H1 (cell line): ENCODE measurements around the gene HBS1L. TPM values are rescaled to one million over a fixed set of nuclear protein-coding genes. Genes with fewer than 3 reads are reported as not detected.

Source experiments
- CTCF ChIA-PET: fragments of 300-600 bp; sonication (Branson Sonifier 250); formaldehyde crosslinking; loops from one replicate; lab custom pipeline; 2021; ENCODE audit not compliant: partially characterized antibody; lab: Charles Lee
- POLR2A ChIA-PET: fragments of 300-600 bp; sonication (Branson Sonifier 250); formaldehyde crosslinking; loops from one replicate; lab custom pipeline; 2021; ENCODE audit warnings: inconsistent platforms; ENCODE audit not compliant: partially characterized antibody; lab: Charles Lee
- DNase-seq, 2 experiments: peaks; one replicate each; pipeline versions ENCODE4 v3.0.0 to v3.0.0-alpha.2; 2010 to 2022; ENCODE audit warnings: low spot score in 2 of 2, low read depth in 1 of 2, mixed read lengths in 1 of 2
- FAIRE-seq: peaks from 2 replicates; lab custom pipeline; 2011; peaks lifted over from hg19 to GRCh38; lab: Jason Lieb, UNC
- H2AFZ ChIP-seq: 2 replicates; pipeline ENCODE4 v1.8.1; 2012; ENCODE audit warnings: low read length, inconsistent platforms
- H2AK5ac ChIP-seq: 2 replicates; pipeline ENCODE4 v1.6.1; 2013; ENCODE audit warnings: low read depth, low read length
- H2BK120ac ChIP-seq: replicated peaks from 2 replicates; pipeline ENCODE3; 2013; ENCODE audit warnings: low read depth, low read length, inconsistent platforms
- H2BK12ac ChIP-seq: 2 replicates; pipeline ENCODE4 v1.6.1; 2013; ENCODE audit warnings: low read depth, low read length
- H2BK15ac ChIP-seq: 2 replicates; pipeline ENCODE4 v1.6.1; 2013; ENCODE audit warnings: low read length
- H2BK20ac ChIP-seq: 2 replicates; pipeline ENCODE4 v1.6.1; 2013; ENCODE audit warnings: low read length
- H2BK5ac ChIP-seq: 2 replicates; pipeline ENCODE4 v1.6.1; 2013; ENCODE audit warnings: low read depth, low read length
- H3K14ac ChIP-seq: 2 replicates; pipeline ENCODE4 v1.6.1; 2013; ENCODE audit warnings: inconsistent platforms; ENCODE audit not compliant: insufficient read length
- H3K18ac ChIP-seq: 2 replicates; pipeline ENCODE4 v1.6.1; 2013; ENCODE audit warnings: low read length; ENCODE audit errors: extremely low read depth
- H3K23ac ChIP-seq: 2 replicates; pipeline ENCODE4 v1.6.1; 2013; ENCODE audit warnings: inconsistent platforms; ENCODE audit not compliant: insufficient read length
- H3K23me2 ChIP-seq: 2 replicates; pipeline ENCODE4 v1.6.1; 2013; ENCODE audit warnings: low read depth, low read length
- H3K27ac ChIP-seq: 2 replicates; pipeline ENCODE4 v1.6.1; 2011; ENCODE audit warnings: low read depth, low read length, inconsistent platforms
- H3K27me3 ChIP-seq, 4 experiments: replicated peaks in 1 of 4; 1 replicate in 1 of 4; 2 replicates in 3 of 4; pipeline versions ENCODE4 v1.6.1 to v1.8.1; 2011 to 2013; ENCODE audit warnings: low read length in 3 of 4, mild to moderate bottlenecking in 3 of 4, inconsistent platforms in 2 of 4, mixed read lengths in 2 of 4, moderate library complexity in 1 of 4; ENCODE audit not compliant: control insufficient read depth in 3 of 4, insufficient read depth in 3 of 4; ENCODE audit errors: extremely low read depth in 1 of 4
- H3K36me3 ChIP-seq, 4 experiments: 2 replicates each; pipeline versions ENCODE4 v1.6.1 to v1.8.1; 2011 to 2013; ENCODE audit warnings: mild to moderate bottlenecking in 4 of 4, low read length in 3 of 4, moderate library complexity in 2 of 4, control low read depth in 1 of 4, inconsistent platforms in 1 of 4; ENCODE audit not compliant: insufficient read depth in 4 of 4, control insufficient read depth in 2 of 4
- H3K4ac ChIP-seq: replicated peaks from 2 replicates; pipeline ENCODE3; 2013; ENCODE audit warnings: low read length, low read depth, mixed read lengths, inconsistent platforms; ENCODE audit not compliant: insufficient read length
- H3K4me1 ChIP-seq, 4 experiments: replicated peaks in 1 of 4; 1 replicate in 1 of 4; 2 replicates in 3 of 4; pipeline versions ENCODE4 v1.6.1 to v1.8.1; 2011 to 2013; ENCODE audit warnings: low read length in 3 of 4, inconsistent platforms in 2 of 4, mixed read lengths in 1 of 4; ENCODE audit not compliant: insufficient read depth in 4 of 4, control insufficient read depth in 3 of 4
- H3K4me2 ChIP-seq, 2 experiments: 2 replicates each; pipeline versions ENCODE4 v1.6.1 to v1.8.1; 2011 to 2013; ENCODE audit warnings: low read depth in 2 of 2, low read length in 2 of 2, control low read depth in 1 of 2, inconsistent platforms in 1 of 2, mild to moderate bottlenecking in 1 of 2; ENCODE audit not compliant: insufficient read depth in 1 of 2
- H3K4me3 ChIP-seq, 4 experiments: fragments of 200-600, 300-600 bp in 1 of 4; sonication (generic), shearing (Covaris generic), sonication (Bioruptor Twin) in 1 of 4; 2 replicates each; pipeline versions ENCODE4 v1.5.1 to v1.8.1; 2011 to 2016; ENCODE audit warnings: low read length in 4 of 4, low read depth in 3 of 4, control low read depth in 2 of 4, inconsistent platforms in 2 of 4, mild to moderate bottlenecking in 2 of 4, mixed read lengths in 1 of 4, moderate library complexity in 1 of 4; ENCODE audit not compliant: insufficient read depth in 2 of 4; ENCODE audit errors: extremely low read depth in 1 of 4
- H3K56ac ChIP-seq: replicated peaks from 2 replicates; pipeline ENCODE3; 2013; ENCODE audit warnings: low read depth, mild to moderate bottlenecking, mixed read lengths, low read length, inconsistent platforms; ENCODE audit not compliant: insufficient read length
- H3K79me1 ChIP-seq: 2 replicates; pipeline ENCODE4 v1.6.1; 2013; ENCODE audit warnings: low read depth, low read length, control low read depth
- H3K79me2 ChIP-seq, 2 experiments: 2 replicates each; pipeline versions ENCODE4 v1.6.1 to v1.8.1; 2012 to 2013; ENCODE audit warnings: low read length in 2 of 2, mild to moderate bottlenecking in 2 of 2, inconsistent platforms in 1 of 2; ENCODE audit not compliant: insufficient read depth in 2 of 2, control insufficient read depth in 1 of 2
- H3K9ac ChIP-seq, 4 experiments: replicated peaks in 1 of 4; 1 replicate in 1 of 4; 2 replicates in 3 of 4; pipeline versions ENCODE4 v1.6.1 to v1.8.1; 2011 to 2013; ENCODE audit warnings: low read depth in 3 of 4, low read length in 3 of 4, control low read depth in 2 of 4, mild to moderate bottlenecking in 2 of 4, moderate library complexity in 2 of 4, inconsistent platforms in 1 of 4; ENCODE audit errors: extremely low read depth in 1 of 4
- H3K9me3 ChIP-seq, 2 experiments: 2 replicates each; pipeline versions ENCODE4 v1.6.1 to v1.8.1; 2012 to 2013; ENCODE audit warnings: mild to moderate bottlenecking in 2 of 2, moderate library complexity in 2 of 2, control low read depth in 1 of 2, inconsistent platforms in 1 of 2, low read depth in 1 of 2, low read length in 1 of 2, mixed read lengths in 1 of 2; ENCODE audit not compliant: insufficient read depth in 2 of 2
- H4K20me1 ChIP-seq, 2 experiments: replicated peaks in 1 of 2; 2 replicates each; pipeline versions ENCODE3 to v1.8.1; 2011 to 2013; ENCODE audit warnings: inconsistent platforms in 2 of 2, low read length in 2 of 2, mild to moderate bottlenecking in 1 of 2; ENCODE audit not compliant: insufficient read depth in 2 of 2, control insufficient read depth in 1 of 2
- H4K5ac ChIP-seq: 2 replicates; pipeline ENCODE4 v1.6.1; 2013; ENCODE audit warnings: low read length, low read depth, mixed read lengths, inconsistent platforms; ENCODE audit not compliant: insufficient read length
- H4K8ac ChIP-seq: 2 replicates; pipeline ENCODE4 v1.8.0; 2013; ENCODE audit warnings: mild to moderate bottlenecking, moderate library complexity, low read length, inconsistent platforms; ENCODE audit not compliant: insufficient read depth; ENCODE audit errors: extremely low read depth
- H4K91ac ChIP-seq: replicated peaks from 2 replicates; pipeline ENCODE3; 2013; ENCODE audit warnings: low read length, mixed read lengths, inconsistent platforms; ENCODE audit not compliant: insufficient read length
- CTBP2 ChIP-seq: IDR thresholded peaks from 2 replicates; pipeline ENCODE4 v1.7.0; 2011; ENCODE audit warnings: borderline replicate concordance, mild to moderate bottlenecking, moderate library complexity, mixed read lengths, low read length; ENCODE audit not compliant: insufficient read depth, insufficient read length
- CTCF ChIP-seq, 3 experiments: IDR thresholded peaks; 1 replicate in 2 of 3; 2 replicates in 1 of 3; pipeline versions ENCODE4 v1.5.1 to v1.6.1; 2011; ENCODE audit warnings: low read length in 3 of 3, mild to moderate bottlenecking in 3 of 3, inconsistent platforms in 2 of 3, low read depth in 1 of 3, moderate library complexity in 1 of 3; ENCODE audit not compliant: insufficient read depth in 1 of 3; ENCODE audit errors: control extremely low read depth in 1 of 3
- FOSL1 ChIP-seq: IDR thresholded peaks from 2 replicates; pipeline ENCODE4 v1.6.1; 2011; ENCODE audit warnings: mild to moderate bottlenecking, low read depth, low read length, moderate library complexity; ENCODE audit not compliant: insufficient read depth
- JUN ChIP-seq: IDR thresholded peaks from 2 replicates; pipeline ENCODE4 v1.6.1; 2011; ENCODE audit warnings: low read depth, mild to moderate bottlenecking, improper control_type of control experiment, low read length
- NANOG ChIP-seq: IDR thresholded peaks from 2 replicates; pipeline ENCODE4 v1.6.1; 2011; ENCODE audit warnings: low read length, low read depth, mild to moderate bottlenecking, inconsistent platforms; ENCODE audit not compliant: insufficient read depth, poor library complexity, severe bottlenecking
- SAP30 ChIP-seq: fragments of 300-600 bp; sonication (generic); IDR thresholded peaks from 2 replicates; pipeline ENCODE4 v1.7.1; 2012; ENCODE audit warnings: low read length, moderate library complexity, mild to moderate bottlenecking, inconsistent platforms; ENCODE audit not compliant: insufficient read depth, insufficient replicate concordance
- SIN3A ChIP-seq, 2 experiments: IDR thresholded peaks in 1 of 2; conservative IDR thresholded peaks in 1 of 2; 2 replicates each; pipeline ENCODE4 v1.6.1; 2011 to 2012; ENCODE audit warnings: low read length in 2 of 2, improper control_type of control experiment in 1 of 2, low read depth in 1 of 2, mild to moderate bottlenecking in 1 of 2
- SIX5 ChIP-seq: IDR thresholded peaks from 2 replicates; pipeline ENCODE4 v1.6.1; 2011; ENCODE audit warnings: mild to moderate bottlenecking, low read depth, low read length
- TEAD4 ChIP-seq: IDR thresholded peaks from 2 replicates; pipeline ENCODE4 v1.6.1; 2012; ENCODE audit warnings: low read depth, low read length, inconsistent platforms, mixed read lengths
- WGBS, 2 experiments: shearing (Covaris generic) in 1 of 2; methylation state at CpG; one replicate each; pipeline versions ENCODE4 v1.1.6 to v1.1.7; 2013 to 2015; ENCODE audit warnings: low lambda C conversion rate in 2 of 2, mixed read lengths in 2 of 2, inconsistent platforms in 1 of 2, low coverage in 1 of 2, missing lambda C conversion rate in 1 of 2; ENCODE audit not compliant: insufficient replicate concordance in 2 of 2, insufficient coverage in 1 of 2, insufficient read length in 1 of 2; ENCODE audit errors: extremely low coverage in 1 of 2, missing lambda C conversion rate in 1 of 2; 5-methylcytosine and 5-hydroxymethylcytosine counted together
- polyA plus RNA-seq, 7 experiments: library from polyadenylated mRNA; depleted of rRNA in 3 of 7; stranded (reverse) in 5 of 7; unstranded in 2 of 7; fragments of >200 nt in 5 of 7; fragments of 200-250 nt in 2 of 7; gene quantifications; 1 replicate in 5 of 7; 2 replicates in 1 of 7; 4 replicates in 1 of 7; pipeline versions ENCODE4 v1.2.1 to v1.2.3, GENCODE V29; 2011 to 2013; ENCODE audit warnings: missing spikeins in 2 of 7, mixed read lengths in 2 of 7
- total RNA-seq: library from RNA; stranded (reverse); fragmentation: NEBNext Ultra II Directional; extraction: Animal tissue kit (Norgen Biotek cat#: 25700); gene quantifications from 2 replicates; pipeline ENCODE4 v1.2.1, GENCODE V29; 2021

Gene HBS1L
- total and polyA plus RNA-seq, 2 of the 8 experiments (the other 6 are each of a cell fraction or from before 2014, with no cell fraction given), result 28.1 to 97.1 TPM

GRCh38 chr6:135063926-135064325, 9.3 kb upstream of the HBS1L start:
- Histone ChIP-seq H4K5ac (no peak overlapping the region), H3K4me1 (peaks cover 0 to 2% (median 0%) of the 10 kb centered on the region in 4 experiments; a peak in 1 of 7 replicates), H2BK12ac (no peak overlapping the region), H3K27ac (no peak overlapping the region), H3K18ac (no peak overlapping the region), H2AK5ac (no peak overlapping the region), H3K36me3 (no peaks in the 10 kb centered on the region), H4K8ac (no peak overlapping the region), H2BK120ac (no peak overlapping the region), H3K9ac (no peak overlapping the region), H3K4ac (no peak overlapping the region), H3K23me2 (no peaks in the 10 kb centered on the region), H3K4me2 (no peak overlapping the region), H3K4me3 (no peak overlapping the region), H2BK20ac (no peak overlapping the region), H3K56ac (no peak overlapping the region), H2AFZ (no peak overlapping the region), H2BK15ac (0 out of 2 replicates have a peak overlapping the region, but pooled peaks have one; percentile 29), H4K20me1 (no peaks in the 10 kb centered on the region), H3K14ac (no peak overlapping the region), H3K23ac (no peak overlapping the region), H3K9me3 (no peaks in the 10 kb centered on the region), H3K27me3 (no peaks in the 10 kb centered on the region), H4K91ac (no peak overlapping the region), H3K79me2 (no peaks in the 10 kb centered on the region), H2BK5ac (no peak overlapping the region), H3K79me1 (no peaks in the 10 kb centered on the region)
- CTCF ChIA-PET, result interaction anchor here (0.8 kb wide), 1 partner anchor 24 kb away, joined by 3 read pairs; no protein-coding TSS in a partner anchor
- TF ChIP-seq TEAD4 (no peak), FOSL1 (no peak), NANOG (no peak), JUN (no peak), SIN3A (conservative IDR thresholded peaks at IDR 0.05 in 1 of 2, IDR thresholded peaks at IDR 0.05 in 1 of 2; ENCODE audit: low read depth in 1 of 2, low read length in 2 of 2) (no peak), CTCF (IDR thresholded peaks at IDR 0.05; ENCODE audit: control extremely low read depth in 1 of 3, insufficient read depth in 1 of 3, low read depth in 1 of 3, low read length in 3 of 3) (no peak), CTBP2 (no peak), SAP30 (no peak), SIX5 (no peak)
- POLR2A ChIA-PET, result interaction anchor here (0.9 kb wide), 1 partner anchor 9 kb away, joined by 3 read pairs; the partner anchor contains the start of gene HBS1L
- DNase-seq (no peak), FAIRE-seq (no peak)
- 88% methylated on average over 3 of the region's 3 CpGs; no CpG with 5 or more reads in 1 of the 2 experiments for WGBS, 2 experiments
